K562 (cell line): ENCODE measurements around the gene MICAL2. TPM values are rescaled to one million over a fixed set of nuclear protein-coding genes. Genes with fewer than 3 reads are reported as not detected.

Experiments
- ATAC-seq: fragments of 200-7000 bp; cut with Tn5 transposase; 3 replicates; pipeline ENCODE4 v1.9.1; 2020; ENCODE audit warnings: moderate library complexity
- BruUV-seq: library from RNA; stranded (reverse); fragments of 400-500 nt; replicated peaks from 2 replicates; lab custom pipeline; 2021; lab: Mats Ljungman, UMichigan
- CTCF ChIA-PET: fragments of 300-600 bp; formaldehyde crosslinking; extraction: SDS; loops from one replicate; lab custom pipeline; 2021; ENCODE audit warnings: low intra/inter-chr PET ratio; lab: Yijun Ruan, JAX
- POLR2A ChIA-PET: fragments of 300-600, 350-650 bp; sonication (Branson Sonifier 250); formaldehyde crosslinking; extraction: SDS; loops from one replicate; lab custom pipeline; 2021; ENCODE audit warnings: antibody characterized with exemption, inconsistent platforms; lab: Yijun Ruan, JAX
- DNase-seq, 4 experiments: peaks; one replicate each; pipeline versions ENCODE4 v3.0.0 to v3.0.0-alpha.2; 2011 to 2018; ENCODE audit warnings: low spot score in 3 of 4, mixed read lengths in 3 of 4; ENCODE audit errors: extremely low read depth in 1 of 4
- FAIRE-seq: peaks from 2 replicates; lab custom pipeline; 2011; peaks lifted over from hg19 to GRCh38; lab: Jason Lieb, UNC
- H2AFZ ChIP-seq: 2 replicates; pipeline ENCODE4 v1.6.0; 2011; ENCODE audit warnings: low read depth, low read length, control low read depth, inconsistent platforms
- H3K27ac ChIP-seq: fragments of 200-600 bp; 3 replicates; pipeline ENCODE4 v1.8.0; 2011; ENCODE audit warnings: low read depth, mild to moderate bottlenecking, control low read depth, inconsistent platforms, low read length, moderate library complexity, mixed read lengths; ENCODE audit errors: extremely low read depth
- H3K27me3 ChIP-seq, 2 experiments: fragments of 300-600 bp in 1 of 2; 2 replicates in 1 of 2; 3 replicates in 1 of 2; pipeline versions ENCODE4 v1.6.0 to v1.8.0; 2011; ENCODE audit warnings: inconsistent platforms in 2 of 2, low read length in 2 of 2, mild to moderate bottlenecking in 1 of 2, mixed read lengths in 1 of 2, moderate library complexity in 1 of 2; ENCODE audit not compliant: control insufficient read depth in 2 of 2, insufficient read depth in 2 of 2
- H3K36me3 ChIP-seq: fragments of 300-600 bp; 3 replicates; pipeline ENCODE4 v1.8.0; 2011; ENCODE audit warnings: mild to moderate bottlenecking, low read length, inconsistent platforms; ENCODE audit not compliant: control insufficient read depth, insufficient read depth
- H3K4me1 ChIP-seq, 2 experiments: fragments of 200-600 bp in 1 of 2; replicated peaks in 1 of 2; 2 replicates in 1 of 2; 3 replicates in 1 of 2; pipeline versions ENCODE4 v1.5.1 to v1.8.0; 2011; ENCODE audit warnings: inconsistent platforms in 2 of 2, low read length in 2 of 2, mild to moderate bottlenecking in 1 of 2, mixed read lengths in 1 of 2, moderate library complexity in 1 of 2; ENCODE audit not compliant: control insufficient read depth in 2 of 2, insufficient read depth in 2 of 2
- H3K4me2 ChIP-seq: 2 replicates; pipeline ENCODE4 v1.6.1; 2011; ENCODE audit warnings: low read length, control low read depth, inconsistent platforms, mixed read lengths; ENCODE audit not compliant: insufficient read depth
- H3K4me3 ChIP-seq: fragments of 200-600 bp; sonication (generic), shearing (Covaris generic); 2 replicates; pipeline ENCODE4 v1.5.1; 2016; ENCODE audit warnings: control low read depth, inconsistent platforms
- H3K79me2 ChIP-seq: fragments of 200-600 bp; 3 replicates; pipeline ENCODE4 v1.8.0; 2011; ENCODE audit warnings: low read length, inconsistent platforms; ENCODE audit not compliant: control insufficient read depth, insufficient read depth
- H3K9ac ChIP-seq, 2 experiments: 2 replicates each; pipeline versions ENCODE4 v1.6.0 to v1.6.1; 2011; ENCODE audit warnings: low read depth in 2 of 2, low read length in 2 of 2, control low read depth in 1 of 2, inconsistent platforms in 1 of 2, mild to moderate bottlenecking in 1 of 2, mixed read lengths in 1 of 2; ENCODE audit not compliant: insufficient read depth in 1 of 2
- H3K9me1 ChIP-seq: one replicate; pipeline ENCODE4 v1.6.0; 2011; ENCODE audit warnings: inconsistent platforms, mild to moderate bottlenecking, low read length, moderate library complexity; ENCODE audit not compliant: control insufficient read depth, insufficient read depth
- H3K9me3 ChIP-seq: replicated peaks from 2 replicates; pipeline ENCODE4 v1.5.1; 2011; ENCODE audit warnings: low read depth, low read length, inconsistent platforms; ENCODE audit not compliant: control insufficient read depth, insufficient read depth
- H4K20me1 ChIP-seq: replicated peaks from 2 replicates; pipeline ENCODE4 v1.6.1; 2011; ENCODE audit warnings: low read length, inconsistent platforms, mixed read lengths; ENCODE audit not compliant: control insufficient read depth, insufficient read depth
- ETV1 ChIP-seq: fragments of 450-650 bp; conservative IDR thresholded peaks from 2 replicates; pipeline ENCODE4 v1.6.1; 2016; ENCODE audit warnings: missing genetic modification characterization, control low read depth, low read depth, missing compliant biosample characterization
- NR2C2 ChIP-seq, 2 experiments: fragments of 200-800 bp in 1 of 2; sonication (Bioruptor generic) in 1 of 2; sonication (generic) in 1 of 2; formaldehyde crosslinking in 1 of 2; IDR thresholded peaks; 2 replicates each; pipeline versions ENCODE4 v1.6.1 to v1.8.0; 2016 to 2022; ENCODE audit warnings: mild to moderate bottlenecking in 1 of 2, missing compliant biosample characterization in 1 of 2, missing genetic modification characterization in 1 of 2, missing genetic modification reagents in 1 of 2
- RBM34 ChIP-seq: fragments of 200-400 bp; formaldehyde crosslinking; IDR thresholded peaks from 2 replicates; pipeline ENCODE4 v1.6.1; 2018; ENCODE audit warnings: low read length, borderline replicate concordance; ENCODE audit not compliant: insufficient read depth
- WGBS: fragments of 100-300 bp; shearing (Covaris generic); methylation state at CpG from one replicate; pipeline ENCODE4 v1.1.6; 2016; ENCODE audit warnings: low coverage, mixed read lengths; ENCODE audit not compliant: insufficient coverage; ENCODE audit errors: missing lambda C conversion rate; 5-methylcytosine and 5-hydroxymethylcytosine counted together
- in situ Hi-C: fragments of 300-500 bp; cut with MboI; formaldehyde crosslinking; loops from 4 replicates; pipeline ENCODE4 v1.15.0; 2018; ENCODE audit warnings: inconsistent platforms, mixed read lengths
- intact Hi-C: fragments of 100-400 bp; cut with micrococcal nuclease; formaldehyde crosslinking; loops from 2 replicates; pipeline ENCODE4 v1.14.2; 2022
- polyA plus RNA-seq, 8 experiments: library from polyadenylated mRNA; depleted of rRNA in 4 of 8; stranded (reverse) in 5 of 8; unstranded in 3 of 8; fragments of >200 nt; fragmentation: Nextera tagmentation in 2 of 8; fragmentation: Illumina TruSeq in 1 of 8; extraction: Ambion mirVana in 2 of 8; extraction: Trizol in 1 of 8; gene quantifications; 2 replicates each; pipeline versions ENCODE4 v1.2.1 to v1.2.3, GENCODE V29; 2011 to 2014; ENCODE audit warnings: inconsistent platforms in 1 of 8, missing spikeins in 1 of 8
- total RNA-seq, 7 experiments: library from RNA; depleted of rRNA in 6 of 7; stranded (reverse); fragments of >200 nt in 6 of 7; fragmentation: Illumina TruSeq in 2 of 7; extraction: Trizol in 2 of 7; gene quantifications; 2 replicates each; pipeline versions ENCODE4 v1.2.1 to v1.2.3, GENCODE V29; 2011 to 2021; ENCODE audit warnings: low replicate concordance in 1 of 7
- TF ChIP-seq, protein P1 (sequence below): fragments of 450-650 bp; IDR thresholded peaks from 2 replicates; pipeline ENCODE4 v1.6.1; 2016; ENCODE audit warnings: borderline replicate concordance

Gene MICAL2
- total and polyA plus RNA-seq, 9 of the 15 experiments (the other 6 are each of a cell fraction or from before 2014, with no cell fraction given) = 4.7 to 64.2 (median 33.6) TPM

DNA sequence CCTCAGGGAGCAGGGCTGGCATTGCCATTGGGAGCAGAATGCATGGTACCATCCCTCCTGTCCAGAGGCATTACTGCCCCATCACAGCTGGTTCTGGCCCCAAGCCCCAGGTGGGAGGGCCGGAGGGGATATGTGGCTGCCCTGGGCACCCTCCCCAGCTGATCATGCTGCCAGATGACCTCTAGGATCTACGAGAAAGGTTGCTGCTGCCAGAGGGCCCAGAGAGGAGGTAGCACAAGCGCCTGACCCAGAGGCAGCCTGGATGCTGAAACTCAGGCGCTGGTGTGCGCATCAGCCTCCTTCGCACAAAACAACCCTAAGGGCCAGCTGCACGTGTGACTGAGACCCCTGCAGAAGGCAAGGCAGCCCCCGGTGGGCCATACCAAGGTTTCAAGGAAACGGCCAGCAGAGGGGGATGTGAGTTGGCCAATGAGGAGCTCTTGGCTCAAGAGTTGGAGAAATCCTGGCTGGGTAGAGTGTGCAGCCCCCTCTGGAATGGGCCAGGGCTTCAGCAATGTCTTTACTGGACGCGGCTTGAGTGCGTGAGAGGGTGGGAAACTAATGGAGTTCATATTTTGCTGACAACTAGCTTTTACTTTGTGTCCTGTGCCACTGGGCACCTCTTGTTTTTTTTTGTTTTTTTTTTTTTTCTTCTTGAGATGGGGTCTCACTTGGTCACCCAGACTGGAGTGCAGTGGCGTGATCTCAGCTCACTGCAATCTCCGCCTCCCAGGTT is 178.7 kb downstream of the MICAL2 start (continued):
- TF ChIP-seq, protein P1, sequence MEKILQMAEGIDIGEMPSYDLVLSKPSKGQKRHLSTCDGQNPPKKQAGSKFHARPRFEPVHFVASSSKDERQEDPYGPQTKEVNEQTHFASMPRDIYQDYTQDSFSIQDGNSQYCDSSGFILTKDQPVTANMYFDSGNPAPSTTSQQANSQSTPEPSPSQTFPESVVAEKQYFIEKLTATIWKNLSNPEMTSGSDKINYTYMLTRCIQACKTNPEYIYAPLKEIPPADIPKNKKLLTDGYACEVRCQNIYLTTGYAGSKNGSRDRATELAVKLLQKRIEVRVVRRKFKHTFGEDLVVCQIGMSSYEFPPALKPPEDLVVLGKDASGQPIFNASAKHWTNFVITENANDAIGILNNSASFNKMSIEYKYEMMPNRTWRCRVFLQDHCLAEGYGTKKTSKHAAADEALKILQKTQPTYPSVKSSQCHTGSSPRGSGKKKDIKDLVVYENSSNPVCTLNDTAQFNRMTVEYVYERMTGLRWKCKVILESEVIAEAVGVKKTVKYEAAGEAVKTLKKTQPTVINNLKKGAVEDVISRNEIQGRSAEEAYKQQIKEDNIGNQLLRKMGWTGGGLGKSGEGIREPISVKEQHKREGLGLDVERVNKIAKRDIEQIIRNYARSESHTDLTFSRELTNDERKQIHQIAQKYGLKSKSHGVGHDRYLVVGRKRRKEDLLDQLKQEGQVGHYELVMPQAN = no peak
- TF ChIP-seq, all 486 proteins: peak for 3

DNA sequence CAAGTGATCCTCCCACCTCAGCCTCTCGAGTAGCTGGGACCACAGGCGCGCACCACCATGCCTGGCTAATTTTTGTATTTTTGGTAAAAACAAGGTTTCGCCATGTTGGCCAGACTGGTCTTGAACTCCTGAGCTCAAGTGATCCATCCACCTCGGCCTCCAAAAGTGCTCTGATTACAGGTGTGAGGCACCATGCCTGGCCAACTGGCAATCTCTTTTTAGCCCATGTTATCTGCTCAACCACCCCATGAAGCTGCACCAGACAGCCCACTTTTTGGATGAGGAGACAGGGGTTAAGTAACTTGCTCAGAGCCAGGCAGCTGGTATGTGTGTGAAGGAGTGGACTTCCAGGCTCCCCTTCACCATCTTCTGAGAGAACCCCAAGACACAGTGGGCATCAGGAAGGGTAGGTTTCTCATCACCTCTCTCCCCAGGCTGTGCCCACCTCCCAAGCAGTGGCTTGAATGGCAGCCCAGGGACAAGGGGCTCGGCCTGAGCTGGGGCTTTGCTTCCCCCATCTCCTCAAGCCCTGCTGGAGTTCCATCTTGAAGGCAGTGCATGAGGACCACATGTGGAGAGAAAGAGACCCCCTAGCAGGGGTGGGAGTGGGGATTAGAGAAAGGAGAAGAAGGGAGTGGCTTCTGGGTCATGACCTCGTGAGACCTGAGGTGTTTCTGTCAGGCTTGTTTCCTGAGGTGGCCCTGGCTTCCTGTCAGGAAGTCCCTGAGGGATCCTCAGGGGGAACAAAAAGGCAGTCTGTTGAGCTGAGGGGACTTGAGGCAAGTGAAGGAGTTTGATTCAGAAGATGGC is 179.5 kb downstream of the MICAL2 start:
- BruUV-seq = no TSS peak
- H3K4me1 ChIP-seq = peaks cover 13 to 17% of the 10 kb centered on the region in 2 experiments; a peak in 4 of 5 replicates
- DNase-seq (peak in 1 of 4 experiments; percentile 17), FAIRE-seq (no peak), ATAC-seq (no peak)
- peak overlapping the region; percentile 66 for H2AFZ ChIP-seq
- TF ChIP-seq NR2C2 (CRISPR knock-in tag; IDR thresholded peaks at IDR 0.05) = no peak
- TF ChIP-seq NR2C2 (tag; IDR thresholded peaks at IDR 0.05) = peak; percentile 30; the same call in 1 of the 2 replicates
- TF ChIP-seq ETV1 (tag) = 0 out of 2 replicates have a peak, but pooled peaks have one; percentile 4
- no peak for TF ChIP-seq RBM34
- H3K9ac ChIP-seq = peak overlapping the region in 1 of 2 experiments; percentile 79; a peak in 1 of 4 replicates
- no peaks in the 10 kb centered on the region for H3K27me3 ChIP-seq
- in situ Hi-C loops = loop anchor here (5.0 to 10.0 kb wide), 2 partner anchors 243 to 475 kb away; no protein-coding TSS in a partner anchor
- no peak overlapping the region for H3K4me2 ChIP-seq
- no peak overlapping the region for H3K4me3 ChIP-seq
- CTCF ChIA-PET = interaction anchor here (0.6 to 0.7 kb wide), 3 partner anchors 604 to 1189 kb away, joined by 3 to 4 read pairs (median 3); no protein-coding TSS in a partner anchor
- no peaks in the 10 kb centered on the region for H4K20me1 ChIP-seq
- H3K9me3 ChIP-seq = no peaks in the 10 kb centered on the region
- WGBS = 59% methylated on average over 6 of the region's 7 CpGs
- H3K27ac ChIP-seq = no peak overlapping the region
- H3K9me1 ChIP-seq = no peaks in the 10 kb centered on the region
- POLR2A ChIA-PET = no interaction called here
- H3K79me2 ChIP-seq = no peaks in the 10 kb centered on the region
- H3K36me3 ChIP-seq = no peaks in the 10 kb centered on the region
- intact Hi-C loops = loop anchor here (5.0 kb wide), 1 partner anchor 42 kb away; no protein-coding TSS in a partner anchor
